Hepatocyte (in vitro differentiated cells): ENCODE measurements around the gene TMEM151A. TPM values are rescaled to one million over a fixed set of nuclear protein-coding genes. Genes with fewer than 3 reads are reported as not detected.

ENCODE experiments used
- DNase-seq: peaks from one replicate; pipeline ENCODE4 v3.0.0-alpha.2; 2016; ENCODE audit warnings: low spot score
- H2AFZ ChIP-seq: fragments of 200-600 bp; sonication (generic); 2 replicates; pipeline ENCODE4 v1.6.0; 2016; ENCODE audit warnings: antibody characterized with exemption, mild to moderate bottlenecking
- H3K27ac ChIP-seq: fragments of 200-600 bp; sonication (generic); 2 replicates; pipeline ENCODE4 v1.5.1; 2016; ENCODE audit warnings: mild to moderate bottlenecking
- H3K27me3 ChIP-seq: fragments of 200-600 bp; sonication (generic); 2 replicates; pipeline ENCODE4 v1.6.1; 2016
- H3K36me3 ChIP-seq: fragments of 200-600 bp; sonication (generic); replicated peaks from 2 replicates; pipeline ENCODE4 v1.5.1; 2016; ENCODE audit warnings: low read depth; ENCODE audit not compliant: insufficient read depth
- H3K4me1 ChIP-seq: fragments of 200-600 bp; sonication (generic); 2 replicates; pipeline ENCODE4 v1.5.1; 2016; ENCODE audit warnings: mild to moderate bottlenecking, moderate library complexity; ENCODE audit not compliant: insufficient read depth
- H3K4me2 ChIP-seq: fragments of 200-600 bp; sonication (generic); 2 replicates; pipeline ENCODE4 v1.6.0; 2016
- H3K4me3 ChIP-seq: fragments of 200-600 bp; sonication (generic); 2 replicates; pipeline ENCODE4 v1.5.1; 2016; ENCODE audit warnings: mild to moderate bottlenecking
- H3K79me2 ChIP-seq: fragments of 200-600 bp; sonication (generic); 2 replicates; pipeline ENCODE4 v1.6.0; 2017; ENCODE audit warnings: mild to moderate bottlenecking
- H3K9me2 ChIP-seq: fragments of 200-600 bp; sonication (generic); replicated peaks from 2 replicates; pipeline ENCODE4 v1.6.0; 2017; ENCODE audit warnings: mild to moderate bottlenecking; ENCODE audit not compliant: insufficient read depth
- H3K9me3 ChIP-seq: fragments of 200-600 bp; sonication (generic); 2 replicates; pipeline ENCODE4 v1.5.1; 2016; ENCODE audit warnings: low read depth, mild to moderate bottlenecking
- H4K20me1 ChIP-seq: fragments of 200-600 bp; sonication (generic); 2 replicates; pipeline ENCODE4 v1.6.0; 2016; ENCODE audit warnings: mild to moderate bottlenecking; ENCODE audit not compliant: insufficient read depth, poor library complexity, severe bottlenecking
- EZH2 ChIP-seq: fragments of 200-600 bp; sonication (generic); IDR thresholded peaks from 2 replicates; pipeline ENCODE4 v1.6.1; 2016; ENCODE audit warnings: antibody characterized with exemption, mild to moderate bottlenecking, borderline replicate concordance
- EZH2phosphoT487 ChIP-seq: fragments of 200-600 bp; sonication (generic); IDR thresholded peaks from one replicate; pipeline ENCODE4 v1.6.1; 2018; ENCODE audit warnings: antibody characterized with exemption, mild to moderate bottlenecking, low read depth, moderate library complexity; ENCODE audit not compliant: unreplicated experiment, severe bottlenecking
- WGBS: methylation state at CpG from one replicate; pipeline ENCODE4 v1.1.6; 2016; ENCODE audit warnings: low lambda C conversion rate; ENCODE audit errors: missing lambda C conversion rate; 5-methylcytosine and 5-hydroxymethylcytosine counted together
- polyA plus RNA-seq: library from polyadenylated mRNA; unstranded; fragments of >200 nt; fragmentation: Nextera tagmentation; extraction: Ambion mirVana; gene quantifications from 2 replicates; pipeline ENCODE4 v1.2.1, GENCODE V29; 2016
- total RNA-seq: library from RNA; depleted of rRNA; stranded (reverse); fragments of >200 nt; gene quantifications from 2 replicates; pipeline ENCODE4 v1.2.3, GENCODE V29; 2014
- TF ChIP-seq, protein P1 (sequence below): fragments of 200-600 bp; sonication (generic); IDR thresholded peaks from 2 replicates; pipeline ENCODE4 v1.5.1; 2016; ENCODE audit warnings: antibody characterized with exemption, mild to moderate bottlenecking; ENCODE audit not compliant: poor library complexity

TMEM151A gene
- total and polyA plus RNA-seq, 2 experiments from 2014 or later, result 21.4 to 36.4 TPM

DNA sequence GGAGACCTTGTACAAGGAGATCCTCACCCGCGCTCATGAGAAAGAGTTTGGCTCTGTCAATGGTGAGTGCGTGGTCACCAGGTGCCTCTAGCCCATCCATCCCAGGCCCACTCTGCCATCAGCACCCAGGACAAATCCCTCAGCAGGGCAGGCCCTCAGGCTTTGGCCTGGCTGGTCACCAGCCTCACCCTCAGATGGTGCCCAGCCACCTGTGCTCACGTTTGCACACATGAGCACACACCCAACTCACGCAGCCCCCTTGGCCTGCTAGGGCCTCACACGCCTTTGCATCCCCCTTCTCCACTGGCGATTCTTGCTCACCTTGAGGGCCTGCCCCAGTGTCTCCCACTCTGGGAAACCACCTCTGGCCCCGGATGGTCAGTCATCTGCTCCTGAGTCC is 27.3 kb upstream of the TMEM151A start:
- no peaks in the 10 kb centered on the region for H3K36me3 ChIP-seq
- no peak for DNase-seq
- no peak overlapping the region for H3K4me2 ChIP-seq
- TF ChIP-seq EZH2phosphoT487 (no peak), EZH2 (no peak)
- TF ChIP-seq, protein P1, sequence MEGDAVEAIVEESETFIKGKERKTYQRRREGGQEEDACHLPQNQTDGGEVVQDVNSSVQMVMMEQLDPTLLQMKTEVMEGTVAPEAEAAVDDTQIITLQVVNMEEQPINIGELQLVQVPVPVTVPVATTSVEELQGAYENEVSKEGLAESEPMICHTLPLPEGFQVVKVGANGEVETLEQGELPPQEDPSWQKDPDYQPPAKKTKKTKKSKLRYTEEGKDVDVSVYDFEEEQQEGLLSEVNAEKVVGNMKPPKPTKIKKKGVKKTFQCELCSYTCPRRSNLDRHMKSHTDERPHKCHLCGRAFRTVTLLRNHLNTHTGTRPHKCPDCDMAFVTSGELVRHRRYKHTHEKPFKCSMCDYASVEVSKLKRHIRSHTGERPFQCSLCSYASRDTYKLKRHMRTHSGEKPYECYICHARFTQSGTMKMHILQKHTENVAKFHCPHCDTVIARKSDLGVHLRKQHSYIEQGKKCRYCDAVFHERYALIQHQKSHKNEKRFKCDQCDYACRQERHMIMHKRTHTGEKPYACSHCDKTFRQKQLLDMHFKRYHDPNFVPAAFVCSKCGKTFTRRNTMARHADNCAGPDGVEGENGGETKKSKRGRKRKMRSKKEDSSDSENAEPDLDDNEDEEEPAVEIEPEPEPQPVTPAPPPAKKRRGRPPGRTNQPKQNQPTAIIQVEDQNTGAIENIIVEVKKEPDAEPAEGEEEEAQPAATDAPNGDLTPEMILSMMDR, result no peak
- peaks cover 14% of the 10 kb centered on the region for H3K79me2 ChIP-seq
- no peaks in the 10 kb centered on the region for H3K9me3 ChIP-seq
- H2AFZ ChIP-seq, result no peak overlapping the region
- no peak overlapping the region for H3K27ac ChIP-seq
- no peaks in the 10 kb centered on the region for H3K9me2 ChIP-seq
- H3K4me1 ChIP-seq, result peaks cover 3% of the 10 kb centered on the region
- H3K4me3 ChIP-seq, result no peak overlapping the region
- H3K27me3 ChIP-seq, result no peaks in the 10 kb centered on the region
- H4K20me1 ChIP-seq, result peaks cover 3% of the 10 kb centered on the region
- WGBS, result 93% methylated on average over 8 of the region's 8 CpGs

DNA sequence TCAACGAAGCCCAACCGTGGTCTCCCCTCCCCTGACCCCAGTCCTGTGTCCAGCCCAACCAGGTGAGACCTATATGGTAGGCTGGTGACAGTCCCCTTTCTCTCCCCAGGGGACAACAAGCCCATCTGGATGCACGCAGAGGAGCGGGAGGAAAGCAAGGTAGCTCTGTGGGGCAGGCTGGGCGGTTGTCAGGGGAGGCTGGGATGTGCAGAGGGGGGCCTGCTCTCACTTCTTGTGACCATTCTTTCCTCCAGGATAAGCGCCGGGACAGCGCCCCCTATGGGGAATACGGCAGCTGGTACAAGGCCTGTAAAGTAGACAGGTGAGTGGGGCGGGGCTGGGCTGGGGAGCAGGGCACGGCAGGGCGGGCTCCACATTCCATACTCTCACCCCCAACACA is 26.8 kb upstream of the TMEM151A start:
- no peak overlapping the region for H3K27ac ChIP-seq
- peaks cover 14% of the 10 kb centered on the region for H3K79me2 ChIP-seq
- H3K9me2 ChIP-seq, result no peaks in the 10 kb centered on the region
- H3K4me3 ChIP-seq, result no peak overlapping the region
- H3K36me3 ChIP-seq, result no peaks in the 10 kb centered on the region
- H3K9me3 ChIP-seq, result no peaks in the 10 kb centered on the region
- H4K20me1 ChIP-seq, result peaks cover 9% of the 10 kb centered on the region
- no peaks in the 10 kb centered on the region for H3K27me3 ChIP-seq
- DNase-seq, result no peak
- no peak overlapping the region for H3K4me2 ChIP-seq
- H2AFZ ChIP-seq, result no peak overlapping the region
- 82% methylated on average over 12 of the region's 12 CpGs for WGBS
- H3K4me1 ChIP-seq, result peaks cover 8% of the 10 kb centered on the region
- TF ChIP-seq EZH2, result no peak
- TF ChIP-seq, protein P1, result peak; percentile 21

DNA sequence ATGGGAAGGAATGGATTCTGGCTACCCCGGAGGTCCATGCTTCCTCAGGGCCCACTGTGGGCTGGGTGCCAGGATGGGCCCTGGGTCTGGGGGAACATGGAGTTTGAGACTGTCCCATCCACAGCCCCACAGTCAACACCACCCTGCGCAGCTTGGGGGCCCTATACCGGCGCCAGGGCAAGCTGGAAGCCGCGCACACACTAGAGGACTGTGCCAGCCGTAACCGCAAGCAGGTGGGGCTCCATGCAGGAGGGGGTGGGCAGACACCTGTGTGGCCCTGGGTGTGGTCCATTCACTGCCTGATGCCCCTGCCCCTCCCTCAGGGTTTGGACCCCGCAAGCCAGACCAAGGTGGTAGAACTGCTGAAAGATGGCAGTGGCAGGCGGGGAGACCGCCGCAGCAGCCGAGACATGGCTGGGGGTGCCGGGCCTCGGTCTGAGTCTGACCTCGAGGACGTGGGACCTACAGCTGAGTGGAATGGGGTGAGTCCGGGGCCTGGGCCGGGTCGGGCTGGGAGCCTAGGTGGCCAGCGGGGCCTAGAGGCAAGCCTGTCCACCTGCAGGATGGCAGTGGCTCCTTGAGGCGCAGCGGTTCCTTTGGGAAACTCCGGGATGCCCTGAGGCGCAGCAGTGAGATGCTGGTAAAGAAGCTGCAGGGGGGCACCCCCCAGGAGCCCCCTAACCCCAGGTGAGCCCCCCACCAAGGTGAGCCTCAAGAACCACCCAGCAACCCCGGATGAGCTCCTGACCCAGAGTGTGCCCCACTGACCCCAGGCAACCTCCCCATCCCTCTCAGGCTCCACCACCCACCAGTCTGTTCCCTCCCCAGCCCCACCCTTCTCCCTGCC is 25.9 kb upstream of the TMEM151A start:
- no peak overlapping the region for H3K4me2 ChIP-seq
- no peaks in the 10 kb centered on the region for H3K9me3 ChIP-seq
- no peaks in the 10 kb centered on the region for H3K27me3 ChIP-seq
- DNase-seq, result no peak
- H3K79me2 ChIP-seq, result peaks cover 21% of the 10 kb centered on the region
- TF ChIP-seq EZH2phosphoT487 (no peak), EZH2 (no peak)
- TF ChIP-seq, protein P1, result no peak
- peaks cover 11% of the 10 kb centered on the region for H3K4me1 ChIP-seq
- H2AFZ ChIP-seq, result no peak overlapping the region
- no peaks in the 10 kb centered on the region for H3K9me2 ChIP-seq
- H4K20me1 ChIP-seq, result peaks cover 16% of the 10 kb centered on the region
- H3K27ac ChIP-seq, result no peak overlapping the region
- H3K36me3 ChIP-seq, result no peaks in the 10 kb centered on the region
- H3K4me3 ChIP-seq, result no peak overlapping the region
- WGBS, result 99% methylated on average over 25 of the region's 26 CpGs
